GM19240 (cell line): Measurements from ENCODE around the gene NOXO1.

Experiments
- DNase-seq: peaks from one replicate; pipeline ENCODE4 v3.0.0; 2011; ENCODE audit warnings: low spot score; ENCODE audit not compliant: insufficient read length

Gene NOXO1

DNA sequence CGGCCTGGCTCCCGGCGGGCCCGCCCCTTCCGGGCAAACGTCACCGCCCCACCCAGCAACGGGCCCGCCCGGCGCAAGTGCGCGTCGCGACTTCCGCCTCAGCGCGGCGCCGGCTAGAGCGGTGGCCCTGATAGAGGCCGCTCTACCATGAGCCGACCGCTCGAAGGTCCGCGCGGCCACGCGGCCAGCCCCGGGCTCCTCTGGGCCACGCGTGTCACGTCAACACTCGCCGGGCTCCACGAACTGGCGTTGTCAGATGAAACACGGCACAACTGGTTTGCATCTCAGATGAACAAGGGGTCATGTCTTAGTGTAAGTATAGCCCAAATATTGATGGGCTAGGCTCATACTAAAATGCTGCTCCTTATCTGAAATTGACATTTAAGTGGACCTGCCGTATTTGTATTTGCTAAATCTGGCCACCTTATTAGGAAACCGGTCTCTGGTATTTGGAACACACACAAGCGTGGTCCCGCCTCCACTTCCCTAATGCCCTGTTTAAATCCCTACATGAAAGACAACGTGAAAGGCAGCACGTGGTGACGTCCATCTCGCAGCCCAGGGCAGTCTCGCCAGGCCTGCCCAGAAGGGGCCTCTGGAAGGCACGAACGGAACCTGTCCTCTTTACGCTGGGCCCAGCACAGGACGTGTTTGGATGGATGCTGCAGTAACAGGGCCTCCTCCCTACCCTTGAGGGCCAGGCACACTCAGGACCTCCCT is 28.7 kb upstream of the NOXO1 start, which contains the start of gene ZNF598:
Gene ZNF598 (minus strand): TSS at position 31 of the 720 bp plus-strand sequence.
- peak; percentile 91 for DNase-seq

DNA sequence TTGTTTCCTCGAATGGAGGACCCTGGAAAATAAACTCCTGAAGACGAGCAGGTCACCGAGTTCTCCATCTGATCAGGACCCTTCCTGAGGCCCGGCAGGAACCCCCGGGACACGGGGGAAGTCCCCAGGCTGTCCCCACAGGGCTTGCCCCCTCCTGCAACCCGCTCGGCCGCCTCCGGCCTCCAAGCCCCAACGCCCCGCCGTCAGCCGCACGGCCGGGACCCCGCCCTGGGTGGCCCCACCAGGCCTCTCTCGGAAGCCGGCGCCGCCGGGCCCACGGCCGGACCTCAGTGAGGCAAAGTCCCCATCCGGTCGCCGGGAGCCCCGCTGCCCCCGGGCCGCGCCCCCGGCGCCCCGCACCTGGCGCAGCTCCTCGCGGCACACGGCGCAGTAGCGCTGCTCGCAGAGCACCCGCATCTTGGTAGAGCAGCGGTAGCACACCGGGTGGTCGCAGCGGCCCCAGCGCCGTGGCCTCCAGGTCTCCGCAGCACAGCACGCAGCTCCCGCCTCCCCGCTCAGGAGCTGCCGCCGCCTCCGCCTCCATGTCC is 28.0 kb upstream of the NOXO1 start:
- no peak for DNase-seq

DNA sequence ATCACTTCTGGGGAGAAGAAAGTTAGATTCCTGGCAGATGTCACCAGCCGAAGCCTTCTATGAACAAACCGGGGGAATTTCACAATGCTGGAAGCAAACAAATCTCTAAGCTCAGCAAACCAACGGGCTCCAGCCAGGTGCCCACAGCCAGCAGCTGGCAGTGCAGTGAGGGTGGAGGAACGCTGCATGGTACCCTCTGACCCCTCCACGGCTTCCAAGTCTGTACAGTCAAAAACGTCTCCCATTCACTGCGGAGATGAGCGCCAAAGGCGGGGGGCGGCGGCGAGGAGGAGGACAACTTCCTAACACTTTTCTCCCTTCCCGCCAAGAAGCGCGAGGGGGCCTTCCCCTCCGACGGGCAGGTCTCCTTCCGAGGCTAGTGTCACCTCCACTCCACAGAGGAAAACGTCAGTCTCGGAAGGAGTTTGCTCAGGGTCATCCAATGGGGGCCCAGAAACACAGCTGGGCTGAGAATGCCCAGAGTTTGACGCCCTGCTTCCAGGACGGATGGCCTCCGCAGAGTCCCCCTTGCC is 27.4 kb upstream of the NOXO1 start:
- no peak for DNase-seq

GRCh38 chr16:2008009-2008526 is 26.8 kb upstream of the NOXO1 start:
- DNase-seq = no peak

DNA sequence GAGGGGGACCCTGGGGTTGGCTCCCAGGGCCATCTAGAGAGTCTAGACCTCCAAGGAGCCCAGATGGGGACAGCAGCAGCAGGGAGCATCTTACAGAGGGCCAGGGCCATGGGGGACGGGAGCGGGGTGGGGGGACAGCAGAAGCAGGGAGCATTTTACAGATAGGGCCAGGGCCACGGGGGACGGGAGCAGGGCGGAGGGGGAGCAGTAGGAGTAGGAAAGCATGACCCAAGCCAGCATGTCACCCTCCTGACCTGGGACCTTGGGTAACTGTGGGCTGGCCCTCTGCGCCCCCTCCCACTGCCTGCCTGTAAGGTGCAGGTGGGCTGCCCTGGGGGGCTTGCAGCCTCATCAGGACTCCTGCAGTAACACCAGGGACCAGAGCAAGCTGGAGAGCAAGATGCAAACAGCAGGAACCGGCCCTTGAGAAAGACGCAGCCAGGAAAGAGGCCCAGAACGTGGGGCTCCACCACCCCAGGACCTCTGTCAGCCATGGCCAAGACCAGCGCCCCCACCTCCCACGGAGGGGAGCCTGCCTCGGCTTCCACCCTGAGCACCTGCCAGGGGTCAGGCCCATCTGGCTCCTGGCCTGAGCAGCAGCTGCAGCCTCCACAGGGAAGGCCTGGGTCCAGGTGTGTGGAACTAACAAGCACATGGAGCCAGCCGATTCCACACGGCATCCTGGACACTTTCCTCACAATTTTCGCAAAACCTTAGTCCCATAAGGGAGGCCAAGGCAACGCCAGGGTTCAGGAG is 26.0 kb upstream of the NOXO1 start:
- DNase-seq = no peak

DNA sequence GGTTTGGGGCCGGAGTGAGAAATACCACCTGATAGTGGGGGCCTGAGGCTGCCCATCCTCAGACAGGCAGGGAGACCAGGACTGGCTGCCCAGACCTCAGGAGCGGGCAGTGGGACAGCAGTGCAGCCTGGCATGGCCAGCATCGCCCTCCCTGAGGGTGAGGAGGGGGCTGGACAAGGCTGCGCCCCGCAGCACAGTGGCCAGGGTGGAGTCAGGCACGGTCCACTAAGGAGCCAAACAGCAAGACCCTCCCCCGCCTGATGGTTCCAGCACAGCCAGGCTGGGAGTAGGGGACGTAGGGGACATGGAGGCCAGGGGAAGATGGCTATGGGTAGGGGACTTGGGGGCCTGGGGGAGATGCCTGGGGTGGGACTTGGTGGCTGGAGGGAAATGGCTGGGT is 25.0 kb upstream of the NOXO1 start:
- DNase-seq = no peak

DNA sequence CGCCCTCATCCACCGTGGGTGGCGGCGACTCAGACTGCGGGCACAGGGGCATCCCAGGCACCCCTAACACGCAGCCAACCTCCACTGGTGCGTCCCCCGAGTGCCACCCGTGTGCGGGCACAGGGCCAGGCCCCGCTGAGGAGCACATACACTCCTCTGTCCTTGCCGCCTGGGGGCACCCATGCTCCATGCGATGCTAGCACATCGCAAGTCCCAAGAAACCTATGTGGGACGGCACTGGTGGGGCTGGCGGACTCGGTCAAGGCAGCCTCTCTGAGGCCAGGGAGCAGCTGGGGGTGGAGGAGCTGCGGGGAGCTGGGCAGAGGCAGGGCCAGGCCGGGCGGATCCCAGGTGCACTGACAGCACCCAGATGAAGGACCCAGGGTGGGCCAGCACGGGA is 24.4 kb upstream of the NOXO1 start:
- DNase-seq = no peak

DNA sequence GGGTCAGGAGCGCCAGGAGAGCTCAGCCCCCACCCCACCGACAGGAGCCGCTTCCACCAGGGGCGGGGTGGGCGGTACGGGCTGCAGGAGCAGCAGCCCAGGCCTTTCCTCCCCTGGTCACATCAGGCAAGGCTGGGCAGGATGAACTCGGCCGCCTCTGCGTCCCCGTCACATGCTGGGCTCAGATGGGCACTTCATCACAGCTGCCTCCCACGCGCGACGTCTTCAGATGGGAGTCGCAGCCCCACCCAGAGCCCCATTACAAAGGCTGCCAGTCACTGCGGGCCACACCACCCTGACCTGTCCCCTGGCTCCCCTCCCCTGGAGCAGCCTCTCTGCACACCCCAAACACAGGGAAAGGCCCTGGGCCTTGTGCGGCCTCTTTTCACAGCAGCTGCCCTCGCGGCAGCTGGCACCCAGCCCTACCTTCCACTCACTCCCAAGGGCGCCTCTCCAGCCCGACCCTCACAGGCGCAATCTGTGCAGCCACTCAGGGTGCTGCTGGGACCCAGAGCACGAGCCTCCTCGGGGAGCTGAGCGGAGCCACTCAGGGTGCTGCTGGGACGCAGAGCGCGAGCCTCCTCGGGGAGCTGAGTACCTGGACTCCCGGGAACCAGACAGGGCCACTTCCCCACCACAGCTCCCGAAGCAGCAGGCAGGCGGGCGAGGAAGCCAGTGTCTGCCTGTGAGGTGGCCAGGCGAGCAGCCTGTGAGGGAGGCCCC is 23.7 kb upstream of the NOXO1 start:
- DNase-seq = no peak

DNA sequence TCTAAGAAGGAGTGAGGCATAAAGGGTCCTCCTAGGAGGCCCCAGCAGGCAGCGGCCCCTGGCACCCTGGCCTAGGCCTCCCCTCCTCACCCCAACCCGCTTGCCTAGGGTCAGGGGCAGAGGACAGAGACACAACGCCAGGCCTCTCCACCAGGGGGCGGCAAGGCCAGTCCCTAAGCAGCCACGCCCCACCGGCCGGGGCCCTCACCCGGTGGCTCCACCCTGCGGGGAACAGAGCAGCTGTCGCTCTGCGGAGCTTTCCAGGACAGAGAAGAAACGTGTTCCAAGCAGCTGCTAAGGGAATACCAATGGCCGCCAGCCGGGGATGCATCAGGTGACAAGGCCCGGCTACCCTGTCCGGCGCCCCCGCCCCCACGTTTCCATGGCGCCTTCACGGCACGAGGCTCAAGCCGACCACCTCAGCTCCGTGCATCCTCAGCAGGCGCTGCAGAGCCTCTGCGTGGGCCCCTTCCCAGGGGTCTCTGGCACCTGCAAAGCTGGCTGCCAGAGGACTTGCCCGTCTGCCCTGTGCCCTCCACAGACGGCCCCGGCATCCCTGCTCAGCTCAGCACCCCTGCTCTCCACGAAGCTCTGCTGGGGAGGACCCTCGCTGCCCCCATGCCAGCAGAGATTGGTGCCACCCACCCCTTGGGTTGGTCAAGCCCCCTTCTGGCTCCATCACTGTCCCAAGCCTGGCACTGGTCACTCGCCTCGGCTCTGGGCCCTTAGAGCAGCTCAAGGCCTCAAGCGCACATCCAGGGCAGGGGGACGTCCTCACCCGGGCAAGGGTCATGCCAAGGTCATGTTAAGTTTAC is 22.8 kb upstream of the NOXO1 start:
- peak; percentile 97 for DNase-seq

GRCh38 chr16:2003231-2003826 is 22.1 kb upstream of the NOXO1 start:
- DNase-seq = no peak

GRCh38 chr16:2002406-2003230 is 21.3 kb upstream of the NOXO1 start:
- no peak for DNase-seq

DNA sequence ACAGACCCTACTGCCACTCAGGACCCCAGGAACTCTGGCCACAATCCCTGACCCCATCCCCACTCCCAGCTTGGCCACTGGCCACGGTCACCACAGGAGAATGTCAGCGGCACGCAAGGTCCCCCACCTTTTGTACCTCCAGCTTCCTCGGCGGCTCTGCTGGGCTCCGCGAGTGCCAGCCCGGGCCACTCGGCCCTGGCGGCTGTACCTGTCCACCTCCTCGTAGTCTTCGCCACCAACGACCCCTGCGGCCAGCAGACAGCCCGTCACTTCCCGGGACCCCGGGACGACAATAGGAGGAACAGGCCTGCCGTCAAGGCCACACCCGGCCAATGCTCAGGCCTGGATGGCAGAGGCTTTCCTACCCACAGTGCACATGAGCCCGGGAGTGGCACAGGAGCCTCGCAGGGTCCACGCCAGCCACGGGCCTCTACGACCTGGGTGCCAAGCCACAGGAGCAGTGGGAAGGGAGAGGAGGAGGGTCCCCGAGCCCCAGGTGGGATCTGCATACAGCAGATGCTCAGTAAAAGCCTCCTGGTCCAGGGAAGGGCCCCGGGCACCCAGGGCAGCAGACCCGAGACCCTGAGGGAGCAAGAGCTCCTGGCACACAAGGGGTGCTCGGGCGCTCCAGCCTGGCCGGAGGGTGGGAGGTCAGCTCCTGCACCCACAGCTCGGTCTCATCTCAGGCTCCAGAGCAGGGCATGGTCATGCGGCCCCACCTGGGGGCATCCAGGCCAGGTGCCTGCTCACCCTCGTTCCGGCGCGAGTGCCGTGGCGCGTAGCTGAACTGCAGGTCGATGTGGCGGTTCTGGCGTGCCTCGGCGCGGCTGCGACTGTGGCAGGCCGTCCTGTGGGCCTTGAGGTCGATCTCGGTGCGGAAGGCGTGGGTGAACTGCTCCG is 20.4 kb upstream of the NOXO1 start:
- DNase-seq = no peak

DNA sequence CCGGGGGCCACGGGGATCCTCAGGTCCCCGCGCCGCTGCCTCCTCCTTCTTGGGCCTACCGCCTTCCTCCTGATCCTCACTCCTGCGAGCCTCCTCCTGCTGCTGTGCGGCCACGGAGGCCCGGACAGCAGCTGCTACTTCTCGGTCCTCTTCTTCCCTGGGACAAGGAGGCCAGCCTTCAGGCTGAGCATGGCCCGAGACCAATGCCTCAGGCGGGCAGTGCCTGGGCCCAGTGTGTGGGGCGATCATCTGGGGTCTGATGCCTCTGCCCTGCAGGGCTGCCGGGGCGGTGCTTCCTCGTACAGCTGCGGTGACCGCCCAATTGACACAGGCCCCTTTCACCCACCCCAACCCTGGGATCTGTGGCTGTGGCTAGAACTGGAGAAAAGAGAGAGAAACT is 19.8 kb upstream of the NOXO1 start:
- no peak for DNase-seq

- no peak for DNase-seq
Observed at GRCh38 chr16:1999866-2000514, 18.7 kb upstream of the NOXO1 start.

DNA sequence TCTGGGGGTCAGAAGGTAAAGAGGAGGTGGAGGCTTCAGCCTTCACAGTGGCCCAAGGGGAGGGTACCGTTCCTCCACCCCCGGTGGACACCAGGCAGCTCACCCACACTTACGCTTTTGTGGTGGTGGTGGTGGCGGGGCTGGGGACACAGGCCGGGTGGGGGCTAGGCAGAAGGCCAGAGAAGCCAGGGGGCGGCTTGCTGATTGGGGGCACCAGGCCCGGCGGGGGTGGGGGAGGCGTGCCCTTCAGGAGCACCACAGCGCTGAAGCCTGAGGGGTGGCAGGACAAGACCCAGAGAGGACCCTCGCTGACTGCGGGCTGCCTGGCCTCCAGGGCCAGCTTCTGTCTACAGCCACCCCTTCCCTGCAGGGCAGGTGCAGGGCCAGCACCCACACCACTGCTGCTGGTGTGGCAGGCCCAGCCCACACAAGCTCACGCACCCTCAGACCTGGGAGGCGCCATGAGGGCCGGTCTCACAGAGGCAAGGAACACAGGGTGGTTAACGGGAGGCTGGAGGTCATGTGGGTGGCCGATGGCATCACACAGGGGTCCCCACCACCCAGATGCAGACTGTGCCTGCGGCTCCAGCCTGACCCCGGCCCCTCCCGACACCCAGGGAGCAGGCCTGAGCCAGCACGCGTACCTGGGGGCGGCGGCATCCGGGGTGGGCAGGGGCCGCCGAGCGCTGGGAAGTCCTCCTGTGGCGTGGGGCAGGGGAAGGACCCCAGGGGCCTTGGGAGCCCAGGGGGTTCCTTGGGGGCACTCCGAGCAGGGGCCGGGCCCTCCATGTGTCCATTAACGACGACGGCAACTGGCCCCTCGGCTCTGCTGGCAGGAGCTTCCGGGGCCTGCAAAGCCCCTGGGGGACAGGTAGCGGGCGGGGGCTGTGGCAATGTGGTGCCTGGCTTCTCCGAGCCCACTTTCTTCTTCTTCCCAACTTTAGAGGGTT is 17.9 kb upstream of the NOXO1 start:
- DNase-seq = no peak

DNA sequence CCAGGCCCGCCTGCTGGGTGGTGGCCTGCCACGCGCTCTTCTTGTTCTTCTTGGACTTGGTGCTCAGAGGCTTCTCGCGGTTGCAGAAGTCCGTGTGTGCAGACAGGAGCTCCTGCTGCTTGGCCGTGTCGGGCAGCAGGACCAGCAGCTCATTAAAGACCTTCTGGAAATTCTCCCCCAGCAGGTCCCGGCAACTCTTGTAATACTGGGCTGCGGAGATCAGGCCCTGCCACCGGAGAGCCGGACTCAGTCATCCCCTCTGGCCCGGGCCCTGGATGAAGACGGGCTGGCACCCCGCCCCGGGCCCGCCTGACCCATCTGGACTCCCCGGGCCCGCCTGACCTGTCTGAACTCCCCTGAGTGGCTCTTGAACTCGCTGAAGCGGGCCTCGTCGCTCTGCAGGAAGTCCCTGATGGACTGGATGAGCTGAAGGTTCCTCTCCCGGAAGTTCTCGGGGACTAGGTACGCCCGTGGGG is 17.1 kb upstream of the NOXO1 start:
- no peak for DNase-seq
